IMR-90 (cell line): Measurements from ENCODE around the gene UNC93A. TPM values are rescaled to one million over a fixed set of nuclear protein-coding genes. Genes with fewer than 3 reads are reported as not detected.
"Not testable (repeated sequence)": the region's sequence is repeated elsewhere in the genome, so short reads cannot be mapped to it uniquely, and the experiment has no call there.

Experiments
- ATAC-seq: fragments of 200-7000 bp; cut with Tn5 transposase; 2 replicates; pipeline ENCODE4 v1.9.1; 2020; ENCODE audit warnings: low read depth, mild to moderate bottlenecking, moderate library complexity
- BruUV-seq: library from RNA; stranded (reverse); fragments of 400-500 nt; replicated peaks from 2 replicates; lab custom pipeline; 2021; lab: Mats Ljungman, UMichigan
- CTCF ChIA-PET: fragments of 300-600 bp; formaldehyde crosslinking; extraction: SDS; loops from one replicate; lab custom pipeline; 2021; ENCODE audit warnings: antibody characterized with exemption; lab: Yijun Ruan, JAX
- POLR2A ChIA-PET: fragments of 300-600 bp; sonication (Branson Sonifier 250); formaldehyde crosslinking; loops from one replicate; lab custom pipeline; 2022; ENCODE audit warnings: antibody characterized with exemption; ENCODE audit not compliant: unreplicated experiment; lab: Charles Lee
- DNase-seq: peaks from one replicate; pipeline ENCODE4 v3.0.0; 2013
- H2AFZ ChIP-seq: replicated peaks from 2 replicates; pipeline ENCODE3; 2013; ENCODE audit warnings: low read length, mild to moderate bottlenecking; ENCODE audit not compliant: poor library complexity
- H2AK5ac ChIP-seq: 2 replicates; pipeline ENCODE4 v1.6.1; 2013; ENCODE audit warnings: low read depth, low read length, inconsistent platforms
- H2AK9ac ChIP-seq: replicated peaks from 2 replicates; pipeline ENCODE3; 2013; ENCODE audit warnings: mild to moderate bottlenecking, low read depth, low read length, moderate library complexity; ENCODE audit not compliant: poor library complexity
- H2BK120ac ChIP-seq: 2 replicates; pipeline ENCODE4 v1.6.1; 2013; ENCODE audit warnings: low read depth, low read length, inconsistent platforms
- H2BK15ac ChIP-seq: 3 replicates; pipeline ENCODE4 v1.6.1; 2013; ENCODE audit warnings: low read depth, low read length, inconsistent platforms
- H2BK20ac ChIP-seq: 2 replicates; pipeline ENCODE4 v1.6.1; 2013; ENCODE audit warnings: low read depth, mild to moderate bottlenecking, inconsistent platforms, low read length, moderate library complexity
- H2BK5ac ChIP-seq: 2 replicates; pipeline ENCODE4 v1.6.1; 2013; ENCODE audit warnings: mild to moderate bottlenecking, low read depth, low read length, inconsistent platforms; ENCODE audit not compliant: poor library complexity, severe bottlenecking
- H3K14ac ChIP-seq: replicated peaks from 2 replicates; pipeline ENCODE4 v1.6.1; 2013; ENCODE audit warnings: low read depth, low read length, inconsistent platforms
- H3K18ac ChIP-seq: 2 replicates; pipeline ENCODE4 v1.6.1; 2013; ENCODE audit warnings: low read depth, low read length, control low read depth
- H3K23ac ChIP-seq: 2 replicates; pipeline ENCODE4 v1.6.1; 2013; ENCODE audit warnings: low read depth, low read length, inconsistent platforms
- H3K27ac ChIP-seq: 2 replicates; pipeline ENCODE4 v1.5.1; 2013; ENCODE audit warnings: mild to moderate bottlenecking, control low read depth, low read length; ENCODE audit not compliant: insufficient read depth
- H3K27me3 ChIP-seq: 2 replicates; pipeline ENCODE4 v1.6.1; 2013; ENCODE audit warnings: low read length; ENCODE audit not compliant: control insufficient read depth, insufficient read depth
- H3K36me3 ChIP-seq: 2 replicates; pipeline ENCODE4 v1.6.1; 2013; ENCODE audit warnings: low read length, mixed read lengths; ENCODE audit not compliant: control insufficient read depth, insufficient read depth
- H3K4ac ChIP-seq: 2 replicates; pipeline ENCODE4 v1.6.1; 2013; ENCODE audit warnings: low read depth, low read length, inconsistent platforms
- H3K4me1 ChIP-seq: 2 replicates; pipeline ENCODE4 v1.6.1; 2013; ENCODE audit warnings: low read length, mixed read lengths; ENCODE audit not compliant: control insufficient read depth, insufficient read depth
- H3K4me2 ChIP-seq: 2 replicates; pipeline ENCODE4 v1.6.1; 2013; ENCODE audit warnings: low read depth, mild to moderate bottlenecking, control low read depth, low read length, moderate library complexity
- H3K4me3 ChIP-seq: 2 replicates; pipeline ENCODE4 v1.5.1; 2013; ENCODE audit warnings: low read depth, mild to moderate bottlenecking, control low read depth, low read length, moderate library complexity; ENCODE audit not compliant: insufficient read depth
- H3K56ac ChIP-seq: 2 replicates; pipeline ENCODE4 v1.6.1; 2013; ENCODE audit warnings: low read length, inconsistent platforms; ENCODE audit not compliant: insufficient read depth; ENCODE audit errors: extremely low read depth
- H3K79me1 ChIP-seq, 2 experiments: 2 replicates each; pipeline ENCODE4 v1.6.1; 2013; ENCODE audit warnings: low read length in 2 of 2, inconsistent platforms in 1 of 2, low read depth in 1 of 2
- H3K9ac ChIP-seq: 2 replicates; pipeline ENCODE4 v1.6.1; 2013; ENCODE audit warnings: low read depth, low read length, control low read depth
- H3K9me1 ChIP-seq: 2 replicates; pipeline ENCODE4 v1.6.1; 2013; ENCODE audit warnings: low read length, inconsistent platforms; ENCODE audit not compliant: insufficient read depth
- H3K9me3 ChIP-seq: 2 replicates; pipeline ENCODE4 v1.6.1; 2013; ENCODE audit warnings: low read length; ENCODE audit not compliant: control insufficient read depth, insufficient read depth
- H4K20me1 ChIP-seq: 2 replicates; pipeline ENCODE4 v1.6.1; 2013; ENCODE audit warnings: low read length, inconsistent platforms; ENCODE audit not compliant: insufficient read depth
- H4K5ac ChIP-seq: 2 replicates; pipeline ENCODE4 v1.6.1; 2013; ENCODE audit warnings: mild to moderate bottlenecking, low read depth, low read length, control low read depth
- H4K8ac ChIP-seq, 2 experiments: 2 replicates each; pipeline ENCODE4 v1.6.1; 2013; ENCODE audit warnings: low read depth in 2 of 2, low read length in 2 of 2, control low read depth in 1 of 2, inconsistent platforms in 1 of 2
- H4K91ac ChIP-seq: 2 replicates; pipeline ENCODE4 v1.6.1; 2013; ENCODE audit warnings: low read depth, low read length, inconsistent platforms; ENCODE audit not compliant: insufficient read depth
- WGBS, 2 experiments: methylation state at CpG; one replicate each; pipeline versions ENCODE4 v1.1.5 to v1.1.7; 2013; ENCODE audit warnings: missing lambda C conversion rate in 2 of 2; ENCODE audit not compliant: insufficient read length in 1 of 2; ENCODE audit errors: extremely low coverage in 2 of 2; 5-methylcytosine and 5-hydroxymethylcytosine counted together
- dilution Hi-C: fragments of 300-500 bp; cut with HindIII; formaldehyde crosslinking; loops from one replicate; pipeline ENCODE4 v1.14.3; 2018; ENCODE audit warnings: low sequenced_read_pairs; ENCODE audit not compliant: unreplicated experiment
- in situ Hi-C: fragments of 300-500 bp; cut with MboI; formaldehyde crosslinking; loops from 3 replicates; pipeline ENCODE4 v1.14.3; 2019; ENCODE audit warnings: low sequenced_read_pairs, inconsistent platforms, mixed read lengths
- intact Hi-C: fragments of 100-400 bp; cut with micrococcal nuclease; formaldehyde crosslinking; loops from 2 replicates; pipeline ENCODE4 v1.10.0; 2022
- polyA plus RNA-seq, 3 experiments: library from polyadenylated mRNA; depleted of rRNA; stranded (reverse); fragments of >200 nt; gene quantifications; 2 replicates each; pipeline ENCODE4 v1.2.3, GENCODE V29; 2012; ENCODE audit warnings: low replicate concordance in 1 of 3
- total RNA-seq: library from RNA; depleted of rRNA; stranded (reverse); fragments of >200 nt; gene quantifications from 2 replicates; pipeline ENCODE4 v1.2.3, GENCODE V29; 2012

UNC93A gene
- total and polyA plus RNA-seq, 2 of the 4 experiments (the other 2 are of a cell fraction) = not detected

DNA sequence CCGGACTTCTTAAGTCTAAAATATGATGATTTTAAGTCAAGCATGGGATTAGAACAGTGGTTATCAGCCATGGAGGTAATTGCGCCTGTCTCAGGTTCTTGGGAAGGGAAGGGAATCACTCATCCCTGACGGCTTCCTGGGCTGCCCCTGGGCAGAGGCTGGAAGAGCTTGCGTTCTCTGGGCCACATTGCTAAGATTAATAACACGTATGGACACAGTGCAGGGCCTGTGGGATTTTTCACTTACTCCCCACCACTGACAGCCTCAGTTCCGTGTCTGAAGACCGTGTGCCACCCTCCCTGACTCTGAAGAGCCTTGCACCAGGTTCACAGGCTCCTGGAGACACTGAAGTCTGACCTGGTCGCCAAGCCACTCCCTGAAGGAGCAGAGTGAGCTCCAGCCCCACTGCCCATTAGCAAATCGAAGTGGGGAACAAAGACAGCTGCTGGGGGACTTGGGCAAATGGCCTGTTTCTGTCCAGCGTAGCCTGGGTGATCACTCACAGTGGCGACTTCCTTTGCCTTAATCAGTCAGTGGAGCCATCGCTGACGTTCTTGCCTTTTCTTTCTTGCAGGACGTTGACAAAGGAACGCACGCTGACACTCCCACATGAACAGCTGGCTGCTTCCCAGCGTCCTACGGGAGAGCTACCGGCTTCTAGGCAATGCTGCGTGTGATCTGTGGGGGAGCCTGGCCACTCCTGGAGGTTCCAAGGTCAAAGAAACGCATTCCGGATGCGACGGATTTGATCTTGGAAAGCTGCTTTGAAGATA is 24.9 kb upstream of the UNC93A start:
- H2AFZ ChIP-seq, H4K8ac ChIP-seq, H2BK15ac ChIP-seq, CTCF ChIA-PET, H2AK5ac ChIP-seq, H4K91ac ChIP-seq, POLR2A ChIA-PET, H2BK120ac ChIP-seq, H3K4me3 ChIP-seq, H2BK5ac ChIP-seq, H4K20me1 ChIP-seq, H2AK9ac ChIP-seq, H3K27me3 ChIP-seq, H3K4me1 ChIP-seq, H4K5ac ChIP-seq, DNase-seq, H3K4me2 ChIP-seq, H3K27ac ChIP-seq, H3K23ac ChIP-seq, H3K18ac ChIP-seq, H3K4ac ChIP-seq, in situ Hi-C loops, H3K9ac ChIP-seq, intact Hi-C loops, H3K79me1 ChIP-seq, H3K56ac ChIP-seq, dilution Hi-C loops, ATAC-seq, H3K36me3 ChIP-seq, H3K9me1 ChIP-seq, H2BK20ac ChIP-seq, BruUV-seq, H3K14ac ChIP-seq: not testable (repeated sequence)
- peaks cover 24% of the 10 kb centered on the region for H3K9me3 ChIP-seq
- 0% methylated on average over 1 of the region's 24 CpGs; no CpG with 5 or more reads in 1 of the 2 experiments for WGBS, 2 experiments
